HepG2 (cell line): ENCODE results near the gene TRPM6. TPM values are rescaled to one million over a fixed set of nuclear protein-coding genes. Genes with fewer than 3 reads are reported as not detected.
A peak's percentile ranks its signal among the peaks of the same experiment; 100 is the strongest.

Experiments
- ATF4 ChIP-seq, 2 experiments: fragments of 450-650 bp in 1 of 2; sonication (generic) in 1 of 2; formaldehyde crosslinking; IDR thresholded peaks; 2 replicates each; pipeline versions ENCODE4 v1.5.0 to v1.8.0; 2020 to 2022; ENCODE audit warnings: mild to moderate bottlenecking in 1 of 2, missing genetic modification reagents in 1 of 2
- CEBPB ChIP-seq: IDR thresholded peaks from 2 replicates; pipeline ENCODE4 v1.6.1; 2011; ENCODE audit warnings: low read depth, low read length, improper control_type of control experiment, borderline replicate concordance
- ELF1 ChIP-seq: sonication (generic); formaldehyde crosslinking; IDR thresholded peaks from 2 replicates; pipeline ENCODE4 v1.4.0; 2020; ENCODE audit warnings: missing genetic modification reagents
- ERF ChIP-seq: IDR thresholded peaks from 2 replicates; pipeline ENCODE4 v1.6.1; 2018; ENCODE audit warnings: missing biosample characterization, missing genetic modification reagents
- GABPA ChIP-seq, 2 experiments: IDR thresholded peaks; 2 replicates each; pipeline ENCODE4 v1.6.1; 2011 to 2016; ENCODE audit warnings: low read depth in 2 of 2, low read length in 1 of 2, missing biosample characterization in 1 of 2, missing genetic modification characterization in 1 of 2
- ISL2 ChIP-seq: sonication (generic); formaldehyde crosslinking; IDR thresholded peaks from 2 replicates; pipeline ENCODE4 v1.5.0; 2020; ENCODE audit warnings: missing genetic modification reagents
- MAF1 ChIP-seq: sonication (generic); formaldehyde crosslinking; IDR thresholded peaks from 2 replicates; pipeline ENCODE4 v1.5.0; 2020; ENCODE audit warnings: missing genetic modification reagents, borderline replicate concordance
- MAZ ChIP-seq, 2 experiments: sonication (generic) in 1 of 2; formaldehyde crosslinking in 1 of 2; IDR thresholded peaks; 2 replicates each; pipeline versions ENCODE4 v1.5.0 to v1.6.1; 2012 to 2020; ENCODE audit warnings: low read depth in 2 of 2, mild to moderate bottlenecking in 2 of 2, borderline replicate concordance in 1 of 2, improper control_type of control experiment in 1 of 2, low read length in 1 of 2, missing genetic modification reagents in 1 of 2, moderate library complexity in 1 of 2
- MED13 ChIP-seq: sonication (generic); formaldehyde crosslinking; IDR thresholded peaks from 2 replicates; pipeline ENCODE4 v1.5.0; 2020; ENCODE audit warnings: missing genetic modification reagents
- MTA1 ChIP-seq: sonication (generic); formaldehyde crosslinking; IDR thresholded peaks from 2 replicates; pipeline ENCODE4 v1.4.0; 2020; ENCODE audit warnings: missing genetic modification reagents, mild to moderate bottlenecking, borderline replicate concordance
- RAD21 ChIP-seq: fragments of 450-650 bp; formaldehyde crosslinking; IDR thresholded peaks from 2 replicates; pipeline ENCODE4 v1.5.0; 2020; ENCODE audit warnings: mild to moderate bottlenecking
- XBP1 ChIP-seq: sonication (generic); formaldehyde crosslinking; IDR thresholded peaks from 2 replicates; pipeline ENCODE4 v1.5.0; 2020; ENCODE audit warnings: missing genetic modification reagents
- ZMAT3 ChIP-seq: sonication (generic); formaldehyde crosslinking; conservative IDR thresholded peaks from 2 replicates; pipeline ENCODE4 v1.7.0; 2021; ENCODE audit warnings: missing genetic modification reagents
- ZNF263 ChIP-seq: sonication (generic); formaldehyde crosslinking; IDR thresholded peaks from 2 replicates; pipeline ENCODE4 v1.4.0; 2020; ENCODE audit warnings: missing genetic modification reagents
- ZNF580 ChIP-seq: IDR thresholded peaks from 2 replicates; pipeline ENCODE4 v1.6.1; 2016; ENCODE audit warnings: low read depth, borderline replicate concordance
- ZNF724P ChIP-seq: sonication (generic); formaldehyde crosslinking; IDR thresholded peaks from 2 replicates; pipeline ENCODE4 v1.8.0; 2022; ENCODE audit warnings: missing genetic modification reagents, borderline replicate concordance
- ZNF784 ChIP-seq: sonication (generic); formaldehyde crosslinking; IDR thresholded peaks from 2 replicates; pipeline ENCODE4 v1.5.1; 2020; ENCODE audit warnings: missing genetic modification reagents, mild to moderate bottlenecking, borderline replicate concordance
- polyA plus RNA-seq, 8 experiments: library from polyadenylated mRNA; depleted of rRNA in 3 of 8; stranded (reverse) in 7 of 8; unstranded in 1 of 8; fragments of >200 nt; fragmentation: Illumina TruSeq in 4 of 8; extraction: Trizol in 4 of 8; gene quantifications; 2 replicates each; pipeline versions ENCODE4 v1.2.1 to v1.2.3, GENCODE V29; 2011 to 2016; ENCODE audit warnings: low read depth in 4 of 8, missing spikeins in 1 of 8, mixed read lengths in 1 of 8; ENCODE audit not compliant: insufficient read depth in 1 of 8
- total RNA-seq, 5 experiments: library from RNA; depleted of rRNA; stranded (reverse); fragments of >200 nt; fragmentation: Illumina TruSeq; extraction: Trizol; gene quantifications; 2 replicates each; pipeline ENCODE4 v1.2.3, GENCODE V29; 2016; ENCODE audit warnings: low read depth in 1 of 5
- TF ChIP-seq, protein P1 (sequence below): sonication (generic); formaldehyde crosslinking; IDR thresholded peaks from 2 replicates; pipeline ENCODE4 v1.5.1; 2020; ENCODE audit warnings: mild to moderate bottlenecking, moderate library complexity, missing genetic modification reagents
- TF ChIP-seq, protein P2 (sequence below): sonication (generic); formaldehyde crosslinking; conservative IDR thresholded peaks from 2 replicates; pipeline ENCODE4 v1.8.0; 2022; ENCODE audit warnings: mild to moderate bottlenecking, moderate library complexity, missing genetic modification reagents
- TF ChIP-seq, protein P3 (sequence below): IDR thresholded peaks from 2 replicates; pipeline ENCODE4 v1.6.1; 2016; ENCODE audit warnings: low read depth, control low read depth

TRPM6 gene
- total and polyA plus RNA-seq, 2 of the 13 experiments (the other 11 are each of a cell fraction or from before 2014, with no cell fraction given): 0.01 to 0.09 TPM

- TF ChIP-seq, protein P1, sequence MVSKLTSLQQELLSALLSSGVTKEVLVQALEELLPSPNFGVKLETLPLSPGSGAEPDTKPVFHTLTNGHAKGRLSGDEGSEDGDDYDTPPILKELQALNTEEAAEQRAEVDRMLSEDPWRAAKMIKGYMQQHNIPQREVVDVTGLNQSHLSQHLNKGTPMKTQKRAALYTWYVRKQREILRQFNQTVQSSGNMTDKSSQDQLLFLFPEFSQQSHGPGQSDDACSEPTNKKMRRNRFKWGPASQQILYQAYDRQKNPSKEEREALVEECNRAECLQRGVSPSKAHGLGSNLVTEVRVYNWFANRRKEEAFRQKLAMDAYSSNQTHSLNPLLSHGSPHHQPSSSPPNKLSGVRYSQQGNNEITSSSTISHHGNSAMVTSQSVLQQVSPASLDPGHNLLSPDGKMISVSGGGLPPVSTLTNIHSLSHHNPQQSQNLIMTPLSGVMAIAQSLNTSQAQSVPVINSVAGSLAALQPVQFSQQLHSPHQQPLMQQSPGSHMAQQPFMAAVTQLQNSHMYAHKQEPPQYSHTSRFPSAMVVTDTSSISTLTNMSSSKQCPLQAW (CRISPR knock-in tag): peak; percentile 39; the same call in 1 of the 2 replicates
- TF ChIP-seq ELF1 (peak; percentile 54; the same call in 1 of the 2 replicates), MTA1 (CRISPR knock-in tag) (0 out of 2 replicates have a peak, but pooled peaks have one; percentile 58), CEBPB (peak; percentile 82), MAZ (IDR thresholded peaks at IDR 0.05; ENCODE audit: borderline replicate concordance, low read depth, low read length) (no peak), MAZ (CRISPR knock-in tag; IDR thresholded peaks at IDR 0.05; ENCODE audit: low read depth) (peak; percentile 36; the same call in 1 of the 2 replicates), ZNF724P (CRISPR knock-in tag) (no peak), MAF1 (no peak), RAD21 (CRISPR knock-in tag) (peak; percentile 18; the same call in 1 of the 2 replicates), ZNF580 (CRISPR knock-in tag) (peak; percentile 65; the same call in 1 of the 2 replicates), ZNF263 (CRISPR knock-in tag) (peak; percentile 95), MED13 (CRISPR knock-in tag) (no peak), ISL2 (CRISPR knock-in tag) (peak; percentile 20; the same call in 1 of the 2 replicates), ZNF784 (no peak), ATF4 (CRISPR knock-in tag; IDR thresholded peaks at IDR 0.05) (0 out of 4 replicates have a peak, but pooled peaks of 1 of the 2 experiments have one; percentile 21), XBP1 (CRISPR knock-in tag) (no peak), ERF (CRISPR knock-in tag) (0 out of 2 replicates have a peak, but pooled peaks have one; percentile 20), GABPA (IDR thresholded peaks at IDR 0.05; ENCODE audit: low read depth, low read length) (no peak; the same call in 1 of the 2 replicates), GABPA (CRISPR knock-in tag; IDR thresholded peaks at IDR 0.05; ENCODE audit: low read depth) (peak; percentile 76), ZMAT3 (CRISPR knock-in tag) (0 out of 2 replicates have a peak, but pooled peaks have one; percentile 28)
- TF ChIP-seq, protein P2, sequence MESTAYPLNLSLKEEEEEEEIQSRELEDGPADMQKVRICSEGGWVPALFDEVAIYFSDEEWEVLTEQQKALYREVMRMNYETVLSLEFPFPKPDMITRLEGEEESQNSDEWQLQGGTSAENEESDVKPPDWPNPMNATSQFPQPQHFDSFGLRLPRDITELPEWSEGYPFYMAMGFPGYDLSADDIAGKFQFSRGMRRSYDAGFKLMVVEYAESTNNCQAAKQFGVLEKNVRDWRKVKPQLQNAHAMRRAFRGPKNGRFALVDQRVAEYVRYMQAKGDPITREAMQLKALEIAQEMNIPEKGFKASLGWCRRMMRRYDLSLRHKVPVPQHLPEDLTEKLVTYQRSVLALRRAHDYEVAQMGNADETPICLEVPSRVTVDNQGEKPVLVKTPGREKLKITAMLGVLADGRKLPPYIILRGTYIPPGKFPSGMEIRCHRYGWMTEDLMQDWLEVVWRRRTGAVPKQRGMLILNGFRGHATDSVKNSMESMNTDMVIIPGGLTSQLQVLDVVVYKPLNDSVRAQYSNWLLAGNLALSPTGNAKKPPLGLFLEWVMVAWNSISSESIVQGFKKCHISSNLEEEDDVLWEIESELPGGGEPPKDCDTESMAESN (CRISPR knock-in tag): peak; percentile 49; the same call in 1 of the 2 replicates
- TF ChIP-seq, protein P3, sequence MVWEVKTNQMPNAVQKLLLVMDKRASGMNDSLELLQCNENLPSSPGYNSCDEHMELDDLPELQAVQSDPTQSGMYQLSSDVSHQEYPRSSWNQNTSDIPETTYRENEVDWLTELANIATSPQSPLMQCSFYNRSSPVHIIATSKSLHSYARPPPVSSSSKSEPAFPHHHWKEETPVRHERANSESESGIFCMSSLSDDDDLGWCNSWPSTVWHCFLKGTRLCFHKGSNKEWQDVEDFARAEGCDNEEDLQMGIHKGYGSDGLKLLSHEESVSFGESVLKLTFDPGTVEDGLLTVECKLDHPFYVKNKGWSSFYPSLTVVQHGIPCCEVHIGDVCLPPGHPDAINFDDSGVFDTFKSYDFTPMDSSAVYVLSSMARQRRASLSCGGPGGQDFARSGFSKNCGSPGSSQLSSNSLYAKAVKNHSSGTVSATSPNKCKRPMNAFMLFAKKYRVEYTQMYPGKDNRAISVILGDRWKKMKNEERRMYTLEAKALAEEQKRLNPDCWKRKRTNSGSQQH (CRISPR knock-in tag): no peak
These were observed at the start of gene TRPM6 (continued) for GRCh38 chr9:74887041-74887980.
